ENCODE data around the gene FBXO33.
A peak's percentile ranks its signal among the peaks of the same experiment; 100 is the strongest.

The FBXO33 gene

GRCh38 chr14:39430762-39431415 lies 1.3 kb downstream of the FBXO33 start:
- DNase-seq: no peak

- DNase-seq: no peak
Measured at GRCh38 chr14:39428118-39428517, 4.1 kb downstream of the FBXO33 start.

GRCh38 chr14:39426605-39427004 lies 5.6 kb downstream of the FBXO33 start:
- DNase-seq: peak; percentile 45

GRCh38 chr14:39425947-39426346 lies 6.3 kb downstream of the FBXO33 start:
- DNase-seq: no peak

GRCh38 chr14:39423793-39424192 lies 8.4 kb downstream of the FBXO33 start:
- DNase-seq: no peak

GRCh38 chr14:39422243-39422642 lies 10.0 kb downstream of the FBXO33 start:
- no peak for DNase-seq

GRCh38 chr14:39419272-39419671 lies 13.0 kb downstream of the FBXO33 start:
- DNase-seq: no peak

GRCh38 chr14:39417014-39417413 lies 15.2 kb downstream of the FBXO33 start:
- DNase-seq: no peak

- DNase-seq: no peak
Measured at GRCh38 chr14:39416072-39416471, 16.2 kb downstream of the FBXO33 start.

GRCh38 chr14:39406560-39406959 lies 25.7 kb downstream of the FBXO33 start:
- DNase-seq: no peak

- no peak for DNase-seq
Measured at GRCh38 chr14:39398382-39398781, 33.9 kb downstream of the FBXO33 start.

- no peak for DNase-seq
Measured at GRCh38 chr14:39396448-39396847, 35.8 kb downstream of the FBXO33 start.

- DNase-seq: no peak
Measured at GRCh38 chr14:39395555-39396254, 36.5 kb downstream of the FBXO33 start.

GRCh38 chr14:39393289-39393688 lies 38.9 kb downstream of the FBXO33 start:
- DNase-seq: no peak

GRCh38 chr14:39384177-39384576 lies 48.1 kb downstream of the FBXO33 start:
- DNase-seq: no peak

- no peak for DNase-seq
Measured at GRCh38 chr14:39383741-39384140, 48.5 kb downstream of the FBXO33 start.

GRCh38 chr14:39383026-39383660 lies 49.1 kb downstream of the FBXO33 start:
- DNase-seq: no peak

GRCh38 chr14:39382463-39382862 lies 49.8 kb downstream of the FBXO33 start:
- no peak for DNase-seq

GRCh38 chr14:39381366-39381765 lies 50.9 kb downstream of the FBXO33 start:
- no peak for DNase-seq

- no peak for DNase-seq
Measured at GRCh38 chr14:39376667-39377403, 55.4 kb downstream of the FBXO33 start.

GRCh38 chr14:39374851-39375250 lies 57.4 kb downstream of the FBXO33 start:
- DNase-seq: no peak

- no peak for DNase-seq
Measured at GRCh38 chr14:39372656-39373055, 59.6 kb downstream of the FBXO33 start.

GRCh38 chr14:39370415-39370814 lies 61.8 kb downstream of the FBXO33 start:
- no peak for DNase-seq

GRCh38 chr14:39369029-39369428 lies 63.2 kb downstream of the FBXO33 start:
- no peak for DNase-seq

Data from NCI-H2029 treated with DMSO at 0.1 percent for 48 hours (cell line).